Subcutaneous adipose tissue (tissue), 4 donors: ENCODE results near the gene RTL1. TPM values are rescaled to one million over a fixed set of nuclear protein-coding genes. Genes with fewer than 3 reads are reported as not detected.

ENCODE experiments used
- total RNA-seq, 4 donors: library from RNA; depleted of rRNA; stranded (reverse); fragments of >200 nt; gene quantifications; one replicate each; pipeline ENCODE4 v1.1.0, GENCODE V29; 2016
- TF ChIP-seq, protein P1 (sequence below): fragments of 450-650 bp; IDR thresholded peaks from one replicate; pipeline ENCODE4 v1.5.1; 2016; ENCODE audit warnings: low read depth, mild to moderate bottlenecking, control low read depth, antibody characterized with exemption, moderate library complexity

RTL1 gene
- total RNA-seq, 4 donors from 2014 or later = not detected

DNA sequence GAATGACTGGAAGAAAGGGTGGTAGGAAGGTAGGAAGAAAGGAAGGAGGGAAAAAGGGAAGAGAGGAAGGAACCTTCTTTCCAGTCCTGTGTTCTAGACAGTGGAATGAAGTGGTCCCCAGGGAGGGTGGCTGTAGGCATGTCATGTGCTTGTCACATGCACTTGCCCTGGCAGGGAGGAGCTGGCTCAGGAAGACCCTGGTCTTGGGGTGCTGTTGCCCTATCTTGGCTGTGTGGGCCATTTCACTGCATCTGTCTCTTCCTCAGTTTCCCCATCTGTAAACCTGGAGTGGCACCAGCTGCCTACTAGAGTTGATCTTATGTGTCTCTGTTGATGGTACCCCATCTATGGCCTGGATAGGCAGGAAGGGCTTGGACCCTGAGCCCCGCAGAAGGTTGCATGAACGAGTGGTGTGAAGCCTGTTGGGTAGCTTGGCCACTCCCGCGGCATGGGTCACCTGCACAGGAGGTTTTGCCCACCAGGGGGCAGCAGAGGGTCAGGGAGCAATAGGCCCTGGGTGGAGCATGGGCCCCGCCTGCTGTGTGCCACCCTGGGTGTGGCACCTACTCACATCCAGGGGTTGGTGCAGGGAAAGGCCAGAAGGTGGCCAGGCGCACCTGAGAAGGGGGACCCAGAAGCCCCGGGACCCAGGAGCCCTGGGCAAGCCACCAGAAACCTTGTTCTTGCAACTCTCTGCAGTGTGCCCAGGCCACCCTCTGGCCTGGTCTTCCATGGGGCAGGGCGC, 52.5 kb downstream of the RTL1 start:
- TF ChIP-seq, protein P1, sequence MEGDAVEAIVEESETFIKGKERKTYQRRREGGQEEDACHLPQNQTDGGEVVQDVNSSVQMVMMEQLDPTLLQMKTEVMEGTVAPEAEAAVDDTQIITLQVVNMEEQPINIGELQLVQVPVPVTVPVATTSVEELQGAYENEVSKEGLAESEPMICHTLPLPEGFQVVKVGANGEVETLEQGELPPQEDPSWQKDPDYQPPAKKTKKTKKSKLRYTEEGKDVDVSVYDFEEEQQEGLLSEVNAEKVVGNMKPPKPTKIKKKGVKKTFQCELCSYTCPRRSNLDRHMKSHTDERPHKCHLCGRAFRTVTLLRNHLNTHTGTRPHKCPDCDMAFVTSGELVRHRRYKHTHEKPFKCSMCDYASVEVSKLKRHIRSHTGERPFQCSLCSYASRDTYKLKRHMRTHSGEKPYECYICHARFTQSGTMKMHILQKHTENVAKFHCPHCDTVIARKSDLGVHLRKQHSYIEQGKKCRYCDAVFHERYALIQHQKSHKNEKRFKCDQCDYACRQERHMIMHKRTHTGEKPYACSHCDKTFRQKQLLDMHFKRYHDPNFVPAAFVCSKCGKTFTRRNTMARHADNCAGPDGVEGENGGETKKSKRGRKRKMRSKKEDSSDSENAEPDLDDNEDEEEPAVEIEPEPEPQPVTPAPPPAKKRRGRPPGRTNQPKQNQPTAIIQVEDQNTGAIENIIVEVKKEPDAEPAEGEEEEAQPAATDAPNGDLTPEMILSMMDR = no peak

DNA sequence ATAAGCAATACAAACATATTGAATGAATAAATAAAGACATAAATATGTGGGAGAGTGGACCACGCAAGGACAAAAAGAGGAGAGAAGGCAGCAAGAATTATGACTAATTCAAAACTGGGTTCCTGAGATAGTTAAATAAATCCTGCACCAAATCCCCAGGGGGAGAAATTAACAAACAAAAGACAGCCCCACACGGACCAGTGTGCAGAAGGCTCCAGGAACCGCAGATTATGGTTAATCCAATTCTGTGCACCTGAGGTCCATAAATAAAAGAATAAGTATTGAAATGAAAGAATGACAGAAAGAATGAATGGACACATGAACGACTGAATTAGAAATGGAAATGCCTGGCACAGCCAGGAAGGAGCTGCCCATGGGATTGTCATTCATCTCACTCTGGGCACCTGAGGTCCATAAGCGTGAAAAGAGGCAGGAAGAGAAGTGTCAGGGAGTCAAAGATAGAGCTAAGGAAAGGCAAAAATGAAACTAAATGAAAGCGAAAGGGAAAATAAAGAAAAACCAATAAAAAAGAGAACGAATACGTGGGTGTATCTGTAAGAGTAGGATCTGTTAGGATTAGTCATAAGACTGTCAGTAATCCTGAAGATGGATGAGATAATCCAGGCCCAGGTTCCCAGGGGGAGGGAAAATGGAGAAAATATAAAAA, 54.3 kb downstream of the RTL1 start:
- TF ChIP-seq, protein P1 = no peak

DNA sequence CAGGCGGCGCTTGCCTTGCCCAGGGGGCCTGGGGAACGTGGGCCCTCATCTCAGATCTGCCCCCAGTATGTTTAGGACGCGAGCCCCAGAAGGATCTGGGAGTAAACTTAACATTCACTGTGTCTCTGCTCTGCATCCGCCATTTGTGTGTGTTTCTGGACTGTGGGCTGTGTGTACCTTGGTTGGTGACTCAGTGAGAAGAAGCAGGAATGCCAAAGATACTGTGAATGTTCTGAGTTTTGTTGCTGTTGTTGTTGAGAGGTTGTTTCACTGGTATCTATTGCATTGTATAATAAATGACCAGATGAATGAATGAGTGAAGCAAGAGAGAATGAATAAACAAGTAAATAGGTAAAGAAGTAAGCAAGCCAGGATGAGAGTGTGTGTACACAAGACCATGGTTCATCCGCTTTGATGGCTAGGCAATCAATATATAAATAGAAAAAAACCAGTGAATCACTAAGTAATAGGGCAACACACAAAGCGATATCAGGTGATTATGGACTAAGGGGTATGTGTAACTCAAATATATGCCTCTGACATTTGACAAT, 57.1 kb downstream of the RTL1 start:
- TF ChIP-seq, protein P1 = no peak

DNA sequence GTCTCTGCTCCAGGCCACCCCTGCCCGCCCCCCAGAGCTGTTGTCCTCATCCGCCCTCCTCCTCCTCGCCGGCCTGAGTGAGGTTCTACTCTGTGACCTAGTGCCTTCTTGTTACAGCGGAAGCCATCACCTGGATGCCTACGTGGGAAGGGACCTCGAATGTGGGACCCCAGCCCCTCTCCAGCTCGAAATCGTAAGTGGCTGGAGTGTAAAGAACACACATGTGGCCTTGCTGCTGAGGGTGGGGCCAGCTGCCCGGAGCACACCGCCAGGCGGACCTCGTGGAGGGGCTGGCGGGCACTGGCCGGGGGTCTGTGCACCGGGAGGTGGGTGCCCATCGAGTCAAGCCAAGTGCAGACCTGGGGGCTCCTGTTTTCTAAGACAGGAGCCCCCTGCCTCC, 58.2 kb downstream of the RTL1 start:
- TF ChIP-seq, protein P1 = no peak

DNA sequence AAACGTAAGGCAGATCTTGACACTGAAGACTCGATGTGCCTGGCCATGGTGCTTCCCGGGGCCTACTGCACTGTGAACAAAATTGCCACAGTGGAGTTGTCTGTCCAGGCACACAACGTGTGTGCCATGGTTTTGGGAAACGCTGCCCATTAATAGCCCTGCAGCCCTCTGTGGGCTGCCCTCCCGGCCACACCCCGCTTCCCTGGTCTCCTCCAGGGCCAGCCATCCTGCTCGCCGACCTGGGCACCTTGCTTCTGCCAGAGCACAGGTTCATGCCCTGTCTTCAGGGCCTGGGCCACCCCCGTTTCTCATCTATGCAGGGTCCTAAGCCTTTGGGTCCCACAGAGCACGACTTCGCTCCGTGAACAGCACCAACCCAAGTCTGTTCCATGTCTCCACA, 58.7 kb downstream of the RTL1 start:
- TF ChIP-seq, protein P1 = no peak

DNA sequence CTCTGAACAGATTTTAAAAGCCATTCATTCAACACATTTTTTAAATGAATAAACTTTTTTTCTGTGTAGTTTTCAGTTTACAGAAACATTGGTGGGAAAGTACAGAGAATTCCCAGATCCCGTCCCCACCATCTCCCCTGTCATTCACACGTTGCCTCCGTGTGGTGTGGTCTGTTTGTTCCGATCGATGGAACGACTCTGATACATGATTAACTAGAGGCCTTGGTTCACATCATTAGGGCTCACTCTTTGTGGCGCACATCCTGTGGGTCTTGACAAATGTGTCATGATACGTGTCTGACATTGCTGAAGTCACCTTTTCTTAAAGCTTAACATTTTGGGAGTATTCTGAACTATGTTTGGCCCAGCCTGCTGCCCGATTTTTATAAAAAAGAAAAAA, 59.1 kb downstream of the RTL1 start:
- TF ChIP-seq, protein P1 = no peak

DNA sequence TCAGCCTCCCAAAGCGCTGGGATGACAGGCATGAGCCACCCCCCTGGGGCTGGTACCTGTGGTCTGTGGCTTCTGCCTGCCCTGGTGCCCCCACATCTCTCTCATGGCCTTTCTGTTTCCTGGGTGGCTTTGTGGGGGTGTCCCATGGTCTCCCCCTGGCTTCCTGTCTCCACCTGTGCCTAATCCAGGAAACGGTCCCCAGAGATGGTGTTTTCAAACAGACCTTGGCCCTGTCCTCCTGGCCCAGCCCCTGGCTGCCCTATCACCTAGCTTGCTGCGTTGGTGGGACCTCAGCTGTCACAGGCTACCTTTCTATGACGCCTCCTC, 59.5 kb downstream of the RTL1 start:
- TF ChIP-seq, protein P1 = no peak
